Mucosa of stomach (tissue), 1 donor: ENCODE data around the gene AUTS2.

Source experiments
- H3K27me3 ChIP-seq: one replicate; pipeline ENCODE4 v1.7.0; 2013; ENCODE audit warnings: mild to moderate bottlenecking, low read length; ENCODE audit not compliant: control insufficient read depth, insufficient read depth
- H3K36me3 ChIP-seq: one replicate; pipeline ENCODE4 v1.7.0; 2013; ENCODE audit warnings: low read length; ENCODE audit not compliant: control insufficient read depth, insufficient read depth
- H3K4me1 ChIP-seq: one replicate; pipeline ENCODE4 v1.7.0; 2013; ENCODE audit warnings: mild to moderate bottlenecking, low read length; ENCODE audit not compliant: control insufficient read depth, insufficient read depth
- H3K4me3 ChIP-seq: one replicate; pipeline ENCODE4 v1.7.0; 2013; ENCODE audit warnings: low read length
- H3K9ac ChIP-seq: one replicate; pipeline ENCODE4 v1.7.0; 2013; ENCODE audit warnings: mild to moderate bottlenecking, low read length, moderate library complexity
- H3K9me3 ChIP-seq: one replicate; pipeline ENCODE4 v1.7.0; 2013; ENCODE audit warnings: mild to moderate bottlenecking, low read length, moderate library complexity; ENCODE audit not compliant: control insufficient read depth
- donor health status: Pancreatic carcinoma.

AUTS2 gene

GRCh38 chr7:69673074-69673473, 74.8 kb downstream of the AUTS2 start:
- Histone ChIP-seq H3K4me1 (peaks cover 3% of the 10 kb centered on the region), H3K36me3 (no peaks in the 10 kb centered on the region)

DNA sequence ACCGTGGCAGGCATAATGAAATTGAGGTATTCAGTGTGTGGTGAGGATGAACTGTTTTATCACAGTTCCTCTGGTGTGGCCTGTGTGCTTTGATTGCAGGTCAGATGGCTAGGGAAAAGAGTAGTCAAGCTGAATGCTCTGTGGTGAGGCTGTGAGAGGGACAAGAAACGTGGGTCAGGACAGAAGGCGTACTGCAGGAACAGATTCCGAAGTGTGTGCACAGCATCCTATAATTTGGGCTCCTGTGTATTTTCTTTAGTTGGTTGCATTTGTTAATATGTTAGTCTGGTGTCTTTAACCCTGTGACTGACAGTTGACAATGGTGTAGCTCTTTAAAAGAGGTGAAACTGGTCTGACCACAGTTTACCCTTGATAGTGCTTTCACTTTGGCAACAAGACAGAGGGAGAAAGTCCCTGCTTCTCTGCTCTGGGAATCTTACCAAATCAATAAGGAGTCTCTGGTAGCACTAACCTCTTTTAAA, 76.5 kb downstream of the AUTS2 start:
- Histone ChIP-seq H3K27me3 (no peaks in the 10 kb centered on the region), H3K4me3 (no peak overlapping the region), H3K36me3 (no peaks in the 10 kb centered on the region), H3K9me3 (no peaks in the 10 kb centered on the region), H3K4me1 (peaks cover 3% of the 10 kb centered on the region), H3K9ac (no peak overlapping the region)

More at GRCh38 chr7:69673074-69673473, 74.8 kb downstream of the AUTS2 start:
- H3K4me3 ChIP-seq, result no peak overlapping the region
- no peaks in the 10 kb centered on the region for H3K9me3 ChIP-seq
- H3K27me3 ChIP-seq, result no peaks in the 10 kb centered on the region
- no peak overlapping the region for H3K9ac ChIP-seq

- Histone ChIP-seq H3K27me3 (no peaks in the 10 kb centered on the region), H3K4me1 (peaks cover 3% of the 10 kb centered on the region), H3K9ac (no peak overlapping the region), H3K4me3 (no peak overlapping the region), H3K9me3 (no peaks in the 10 kb centered on the region), H3K36me3 (no peaks in the 10 kb centered on the region)
Observed at GRCh38 chr7:69676247-69676646, 78.0 kb downstream of the AUTS2 start.

GRCh38 chr7:69677054-69677852, 79.0 kb downstream of the AUTS2 start:
- Histone ChIP-seq H3K4me1 (peaks cover 3% of the 10 kb centered on the region), H3K36me3 (no peaks in the 10 kb centered on the region), H3K27me3 (no peaks in the 10 kb centered on the region), H3K9me3 (no peaks in the 10 kb centered on the region), H3K4me3 (no peak overlapping the region), H3K9ac (no peak overlapping the region)

DNA sequence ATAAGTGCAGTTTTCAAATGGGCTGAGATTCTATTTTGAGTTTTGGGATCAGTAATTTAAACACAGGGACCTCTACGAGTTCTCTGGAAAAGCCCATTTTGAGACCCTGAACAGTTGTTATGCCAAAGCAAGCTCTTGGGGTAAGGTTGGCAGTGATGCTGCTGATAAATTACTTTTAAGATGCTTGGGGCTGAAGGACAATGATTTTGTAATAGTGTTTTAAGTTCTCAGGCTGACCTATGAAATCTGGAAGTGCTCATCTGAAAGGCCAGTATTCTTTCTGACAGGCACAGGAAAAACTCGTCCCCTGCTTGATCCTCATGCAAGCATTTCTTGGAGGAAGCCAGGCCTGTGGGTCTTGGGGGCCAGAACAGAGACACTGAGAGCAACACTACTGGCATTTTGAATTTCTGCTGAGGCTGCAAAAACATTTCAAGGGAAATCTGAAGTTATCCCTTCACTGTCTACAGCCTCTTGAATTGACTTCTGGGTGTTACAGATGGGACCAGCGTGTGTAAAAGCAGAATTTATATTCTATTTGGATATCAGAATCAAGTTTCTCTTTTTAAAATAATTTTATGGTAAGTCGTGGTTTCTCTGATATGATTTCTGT, 79.7 kb downstream of the AUTS2 start:
- Histone ChIP-seq H3K4me1 (peaks cover 3% of the 10 kb centered on the region), H3K9ac (no peak overlapping the region), H3K4me3 (no peak overlapping the region), H3K9me3 (no peaks in the 10 kb centered on the region), H3K27me3 (no peaks in the 10 kb centered on the region), H3K36me3 (no peaks in the 10 kb centered on the region)

DNA sequence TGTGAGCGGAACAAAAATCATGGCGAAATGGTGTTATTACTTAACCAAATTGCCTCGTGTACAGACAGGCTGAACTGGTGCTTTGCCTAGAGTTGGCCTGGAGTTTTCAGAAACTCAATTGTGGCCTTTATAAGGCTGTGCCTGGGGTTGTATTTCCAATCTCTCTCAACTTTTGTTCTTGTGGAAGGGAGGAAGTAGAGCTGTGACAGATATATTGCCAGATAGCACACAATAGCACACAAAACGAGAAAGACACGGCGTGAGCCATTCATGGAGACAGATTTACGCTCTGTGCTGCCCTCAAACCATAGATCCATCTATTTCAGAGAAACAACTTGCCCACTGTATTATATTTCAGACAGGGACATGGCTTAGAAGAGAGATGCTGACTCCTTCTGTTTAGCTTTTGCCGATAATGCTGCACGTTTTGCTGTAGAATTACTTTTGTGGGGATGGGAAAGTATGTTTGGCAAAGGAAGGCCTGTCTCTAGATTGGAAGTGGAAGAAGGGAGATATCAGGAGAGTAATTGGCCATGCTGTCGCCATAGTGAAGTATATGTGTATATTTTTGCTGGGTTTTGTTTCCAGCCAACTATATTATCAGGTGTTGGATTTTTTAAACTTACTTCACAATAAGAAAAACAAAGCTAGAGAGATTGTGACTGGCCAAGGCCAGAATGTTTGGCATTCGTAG, 80.4 kb downstream of the AUTS2 start:
- Histone ChIP-seq H3K4me3 (no peak overlapping the region), H3K36me3 (no peaks in the 10 kb centered on the region), H3K27me3 (no peaks in the 10 kb centered on the region), H3K9me3 (no peaks in the 10 kb centered on the region), H3K4me1 (peaks cover 3% of the 10 kb centered on the region), H3K9ac (no peak overlapping the region)

DNA sequence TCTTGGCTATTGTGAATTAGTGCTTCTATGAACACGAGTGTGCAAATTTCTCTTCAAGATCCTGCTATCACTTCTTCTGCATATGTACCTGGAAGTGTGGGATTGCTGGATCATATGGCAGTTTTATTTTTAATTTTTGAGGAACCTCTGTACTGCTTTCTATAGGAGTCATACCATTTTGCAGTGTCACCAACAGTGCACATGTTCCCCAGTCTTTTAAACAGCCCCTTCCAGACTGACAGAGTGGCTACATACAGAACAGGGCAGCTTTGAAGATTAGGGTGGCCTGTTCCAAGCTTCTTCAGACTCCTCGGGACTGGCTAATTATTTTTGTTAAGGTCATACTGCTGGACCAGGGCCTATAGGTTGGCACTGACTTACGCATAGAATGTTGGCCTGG, 82.9 kb downstream of the AUTS2 start:
- Histone ChIP-seq H3K4me3 (no peak overlapping the region), H3K4me1 (no peaks in the 10 kb centered on the region), H3K36me3 (no peaks in the 10 kb centered on the region), H3K9ac (no peak overlapping the region), H3K27me3 (no peaks in the 10 kb centered on the region), H3K9me3 (no peaks in the 10 kb centered on the region)

- H3K4me1 ChIP-seq, result no peaks in the 10 kb centered on the region
- H3K9me3 ChIP-seq, result no peaks in the 10 kb centered on the region
- no peaks in the 10 kb centered on the region for H3K36me3 ChIP-seq
- no peak overlapping the region for H3K4me3 ChIP-seq
- H3K27me3 ChIP-seq, result no peaks in the 10 kb centered on the region
- no peak overlapping the region for H3K9ac ChIP-seq
Observed at GRCh38 chr7:69682518-69682917, 84.2 kb downstream of the AUTS2 start.

DNA sequence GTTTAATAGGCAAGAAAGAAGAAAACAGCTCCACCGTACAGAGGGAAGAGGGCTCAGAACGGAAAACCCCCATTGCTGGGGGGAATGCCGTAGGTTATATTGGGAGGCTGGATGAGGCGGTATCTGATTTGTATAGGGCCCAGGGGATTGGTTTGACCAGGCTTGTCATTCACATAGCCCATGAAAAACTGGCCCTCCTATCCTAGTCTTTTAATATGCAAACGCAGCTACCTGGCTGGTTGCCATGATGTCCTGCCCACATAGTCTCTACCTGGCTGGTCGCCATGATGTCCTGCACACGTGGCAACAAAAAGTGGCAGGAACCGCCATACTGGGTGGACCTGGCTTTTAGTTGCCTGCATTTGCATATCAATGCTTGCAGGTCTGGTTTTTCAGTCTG, 84.7 kb downstream of the AUTS2 start:
- Histone ChIP-seq H3K9ac (no peak overlapping the region), H3K4me1 (no peaks in the 10 kb centered on the region), H3K4me3 (no peak overlapping the region), H3K27me3 (no peaks in the 10 kb centered on the region), H3K9me3 (no peaks in the 10 kb centered on the region), H3K36me3 (no peaks in the 10 kb centered on the region)

GRCh38 chr7:69684369-69685292, 86.4 kb downstream of the AUTS2 start:
- H3K9ac ChIP-seq, result no peak overlapping the region
- no peaks in the 10 kb centered on the region for H3K4me1 ChIP-seq

DNA sequence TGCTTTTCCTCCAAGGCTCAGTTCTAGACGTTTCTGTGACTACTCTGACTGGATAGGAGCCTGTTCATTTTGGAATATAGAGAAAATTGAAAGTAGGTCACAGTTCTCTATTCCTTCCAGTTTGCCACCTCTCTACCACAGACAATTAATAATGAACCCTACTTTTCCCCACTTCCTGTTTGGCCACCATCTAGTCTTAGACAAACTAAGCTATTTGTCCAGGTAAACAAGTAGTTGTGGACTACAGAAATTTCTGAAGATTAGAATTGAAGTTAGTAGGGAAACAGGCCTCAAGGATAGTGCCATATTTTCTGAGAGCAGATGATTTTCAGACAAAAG, 87.0 kb downstream of the AUTS2 start:
- Histone ChIP-seq H3K9me3 (no peaks in the 10 kb centered on the region), H3K36me3 (no peaks in the 10 kb centered on the region), H3K9ac (no peak overlapping the region), H3K4me3 (no peak overlapping the region), H3K4me1 (no peaks in the 10 kb centered on the region), H3K27me3 (no peaks in the 10 kb centered on the region)

More at GRCh38 chr7:69684369-69685292, 86.4 kb downstream of the AUTS2 start:
- Histone ChIP-seq H3K9me3 (no peaks in the 10 kb centered on the region), H3K36me3 (no peaks in the 10 kb centered on the region), H3K27me3 (no peaks in the 10 kb centered on the region), H3K4me3 (no peak overlapping the region)
